H1 (cell line): Measurements from ENCODE around the gene PDE4D. TPM values are rescaled to one million over a fixed set of nuclear protein-coding genes. Genes with fewer than 3 reads are reported as not detected.

Experiments
- CTCF ChIA-PET: fragments of 300-600 bp; sonication (Branson Sonifier 250); formaldehyde crosslinking; loops from one replicate; lab custom pipeline; 2021; ENCODE audit not compliant: partially characterized antibody; lab: Charles Lee
- POLR2A ChIA-PET: fragments of 300-600 bp; sonication (Branson Sonifier 250); formaldehyde crosslinking; loops from one replicate; lab custom pipeline; 2021; ENCODE audit warnings: inconsistent platforms; ENCODE audit not compliant: partially characterized antibody; lab: Charles Lee
- DNase-seq, 2 experiments: peaks; one replicate each; pipeline versions ENCODE4 v3.0.0 to v3.0.0-alpha.2; 2010 to 2022; ENCODE audit warnings: low spot score in 2 of 2, low read depth in 1 of 2, mixed read lengths in 1 of 2
- FAIRE-seq: peaks from 2 replicates; lab custom pipeline; 2011; peaks lifted over from hg19 to GRCh38; lab: Jason Lieb, UNC
- H2AFZ ChIP-seq: 2 replicates; pipeline ENCODE4 v1.8.1; 2012; ENCODE audit warnings: low read length, inconsistent platforms
- H2AK5ac ChIP-seq: 2 replicates; pipeline ENCODE4 v1.6.1; 2013; ENCODE audit warnings: low read depth, low read length
- H2BK120ac ChIP-seq: replicated peaks from 2 replicates; pipeline ENCODE3; 2013; ENCODE audit warnings: low read depth, low read length, inconsistent platforms
- H2BK12ac ChIP-seq: 2 replicates; pipeline ENCODE4 v1.6.1; 2013; ENCODE audit warnings: low read depth, low read length
- H2BK15ac ChIP-seq: 2 replicates; pipeline ENCODE4 v1.6.1; 2013; ENCODE audit warnings: low read length
- H2BK20ac ChIP-seq: 2 replicates; pipeline ENCODE4 v1.6.1; 2013; ENCODE audit warnings: low read length
- H2BK5ac ChIP-seq: 2 replicates; pipeline ENCODE4 v1.6.1; 2013; ENCODE audit warnings: low read depth, low read length
- H3K14ac ChIP-seq: 2 replicates; pipeline ENCODE4 v1.6.1; 2013; ENCODE audit warnings: inconsistent platforms; ENCODE audit not compliant: insufficient read length
- H3K18ac ChIP-seq: 2 replicates; pipeline ENCODE4 v1.6.1; 2013; ENCODE audit warnings: low read length; ENCODE audit errors: extremely low read depth
- H3K23ac ChIP-seq: 2 replicates; pipeline ENCODE4 v1.6.1; 2013; ENCODE audit warnings: inconsistent platforms; ENCODE audit not compliant: insufficient read length
- H3K23me2 ChIP-seq: 2 replicates; pipeline ENCODE4 v1.6.1; 2013; ENCODE audit warnings: low read depth, low read length
- H3K27ac ChIP-seq: 2 replicates; pipeline ENCODE4 v1.6.1; 2011; ENCODE audit warnings: low read depth, low read length, inconsistent platforms
- H3K27me3 ChIP-seq, 4 experiments: replicated peaks in 1 of 4; 1 replicate in 1 of 4; 2 replicates in 3 of 4; pipeline versions ENCODE4 v1.6.1 to v1.8.1; 2011 to 2013; ENCODE audit warnings: low read length in 3 of 4, mild to moderate bottlenecking in 3 of 4, inconsistent platforms in 2 of 4, mixed read lengths in 2 of 4, moderate library complexity in 1 of 4; ENCODE audit not compliant: control insufficient read depth in 3 of 4, insufficient read depth in 3 of 4; ENCODE audit errors: extremely low read depth in 1 of 4
- H3K36me3 ChIP-seq, 4 experiments: 2 replicates each; pipeline versions ENCODE4 v1.6.1 to v1.8.1; 2011 to 2013; ENCODE audit warnings: mild to moderate bottlenecking in 4 of 4, low read length in 3 of 4, moderate library complexity in 2 of 4, control low read depth in 1 of 4, inconsistent platforms in 1 of 4; ENCODE audit not compliant: insufficient read depth in 4 of 4, control insufficient read depth in 2 of 4
- H3K4ac ChIP-seq: replicated peaks from 2 replicates; pipeline ENCODE3; 2013; ENCODE audit warnings: low read length, low read depth, mixed read lengths, inconsistent platforms; ENCODE audit not compliant: insufficient read length
- H3K4me1 ChIP-seq, 4 experiments: replicated peaks in 1 of 4; 1 replicate in 1 of 4; 2 replicates in 3 of 4; pipeline versions ENCODE4 v1.6.1 to v1.8.1; 2011 to 2013; ENCODE audit warnings: low read length in 3 of 4, inconsistent platforms in 2 of 4, mixed read lengths in 1 of 4; ENCODE audit not compliant: insufficient read depth in 4 of 4, control insufficient read depth in 3 of 4
- H3K4me2 ChIP-seq, 2 experiments: 2 replicates each; pipeline versions ENCODE4 v1.6.1 to v1.8.1; 2011 to 2013; ENCODE audit warnings: low read depth in 2 of 2, low read length in 2 of 2, control low read depth in 1 of 2, inconsistent platforms in 1 of 2, mild to moderate bottlenecking in 1 of 2; ENCODE audit not compliant: insufficient read depth in 1 of 2
- H3K4me3 ChIP-seq, 4 experiments: fragments of 200-600, 300-600 bp in 1 of 4; sonication (generic), shearing (Covaris generic), sonication (Bioruptor Twin) in 1 of 4; 2 replicates each; pipeline versions ENCODE4 v1.5.1 to v1.8.1; 2011 to 2016; ENCODE audit warnings: low read length in 4 of 4, low read depth in 3 of 4, control low read depth in 2 of 4, inconsistent platforms in 2 of 4, mild to moderate bottlenecking in 2 of 4, mixed read lengths in 1 of 4, moderate library complexity in 1 of 4; ENCODE audit not compliant: insufficient read depth in 2 of 4; ENCODE audit errors: extremely low read depth in 1 of 4
- H3K56ac ChIP-seq: replicated peaks from 2 replicates; pipeline ENCODE3; 2013; ENCODE audit warnings: low read depth, mild to moderate bottlenecking, mixed read lengths, low read length, inconsistent platforms; ENCODE audit not compliant: insufficient read length
- H3K79me1 ChIP-seq: 2 replicates; pipeline ENCODE4 v1.6.1; 2013; ENCODE audit warnings: low read depth, low read length, control low read depth
- H3K79me2 ChIP-seq, 2 experiments: 2 replicates each; pipeline versions ENCODE4 v1.6.1 to v1.8.1; 2012 to 2013; ENCODE audit warnings: low read length in 2 of 2, mild to moderate bottlenecking in 2 of 2, inconsistent platforms in 1 of 2; ENCODE audit not compliant: insufficient read depth in 2 of 2, control insufficient read depth in 1 of 2
- H3K9ac ChIP-seq, 4 experiments: replicated peaks in 1 of 4; 1 replicate in 1 of 4; 2 replicates in 3 of 4; pipeline versions ENCODE4 v1.6.1 to v1.8.1; 2011 to 2013; ENCODE audit warnings: low read depth in 3 of 4, low read length in 3 of 4, control low read depth in 2 of 4, mild to moderate bottlenecking in 2 of 4, moderate library complexity in 2 of 4, inconsistent platforms in 1 of 4; ENCODE audit errors: extremely low read depth in 1 of 4
- H3K9me3 ChIP-seq, 2 experiments: 2 replicates each; pipeline versions ENCODE4 v1.6.1 to v1.8.1; 2012 to 2013; ENCODE audit warnings: mild to moderate bottlenecking in 2 of 2, moderate library complexity in 2 of 2, control low read depth in 1 of 2, inconsistent platforms in 1 of 2, low read depth in 1 of 2, low read length in 1 of 2, mixed read lengths in 1 of 2; ENCODE audit not compliant: insufficient read depth in 2 of 2
- H4K20me1 ChIP-seq, 2 experiments: replicated peaks in 1 of 2; 2 replicates each; pipeline versions ENCODE3 to v1.8.1; 2011 to 2013; ENCODE audit warnings: inconsistent platforms in 2 of 2, low read length in 2 of 2, mild to moderate bottlenecking in 1 of 2; ENCODE audit not compliant: insufficient read depth in 2 of 2, control insufficient read depth in 1 of 2
- H4K5ac ChIP-seq: 2 replicates; pipeline ENCODE4 v1.6.1; 2013; ENCODE audit warnings: low read length, low read depth, mixed read lengths, inconsistent platforms; ENCODE audit not compliant: insufficient read length
- H4K8ac ChIP-seq: 2 replicates; pipeline ENCODE4 v1.8.0; 2013; ENCODE audit warnings: mild to moderate bottlenecking, moderate library complexity, low read length, inconsistent platforms; ENCODE audit not compliant: insufficient read depth; ENCODE audit errors: extremely low read depth
- H4K91ac ChIP-seq: replicated peaks from 2 replicates; pipeline ENCODE3; 2013; ENCODE audit warnings: low read length, mixed read lengths, inconsistent platforms; ENCODE audit not compliant: insufficient read length
- BRCA1 ChIP-seq: IDR thresholded peaks from 2 replicates; pipeline ENCODE4 v1.6.1; 2012; ENCODE audit warnings: low read depth, low read length, improper control_type of control experiment
- CHD2 ChIP-seq: IDR thresholded peaks from 2 replicates; pipeline ENCODE4 v1.6.1; 2012; ENCODE audit warnings: low read length, improper control_type of control experiment
- CTBP2 ChIP-seq: IDR thresholded peaks from 2 replicates; pipeline ENCODE4 v1.7.0; 2011; ENCODE audit warnings: borderline replicate concordance, mild to moderate bottlenecking, moderate library complexity, mixed read lengths, low read length; ENCODE audit not compliant: insufficient read depth, insufficient read length
- FOSL1 ChIP-seq: IDR thresholded peaks from 2 replicates; pipeline ENCODE4 v1.6.1; 2011; ENCODE audit warnings: mild to moderate bottlenecking, low read depth, low read length, moderate library complexity; ENCODE audit not compliant: insufficient read depth
- GABPA ChIP-seq: IDR thresholded peaks from 2 replicates; pipeline ENCODE4 v1.6.1; 2011; ENCODE audit warnings: mild to moderate bottlenecking, low read length, moderate library complexity, borderline replicate concordance; ENCODE audit not compliant: insufficient read depth
- JUN ChIP-seq: IDR thresholded peaks from 2 replicates; pipeline ENCODE4 v1.6.1; 2011; ENCODE audit warnings: low read depth, mild to moderate bottlenecking, improper control_type of control experiment, low read length
- KDM1A ChIP-seq: fragments of 200-600, 300-600 bp; sonication (generic); IDR thresholded peaks from 2 replicates; pipeline ENCODE4 v1.7.1; 2016; ENCODE audit warnings: mild to moderate bottlenecking, low read length, borderline replicate concordance
- KDM5A ChIP-seq: fragments of 200-600 bp; IDR thresholded peaks from 2 replicates; pipeline ENCODE4 v1.7.1; 2012; ENCODE audit warnings: mild to moderate bottlenecking, low read length, inconsistent platforms, mixed read lengths
- RAD21 ChIP-seq, 2 experiments: IDR thresholded peaks in 1 of 2; conservative IDR thresholded peaks in 1 of 2; 2 replicates each; pipeline ENCODE4 v1.6.1; 2011; ENCODE audit warnings: low read depth in 2 of 2, low read length in 2 of 2, improper control_type of control experiment in 1 of 2, inconsistent platforms in 1 of 2, mild to moderate bottlenecking in 1 of 2, moderate library complexity in 1 of 2
- RXRA ChIP-seq: IDR thresholded peaks from 2 replicates; pipeline ENCODE4 v1.6.1; 2011; ENCODE audit warnings: low read depth, mild to moderate bottlenecking, low read length, moderate library complexity; ENCODE audit not compliant: insufficient read depth
- SRF ChIP-seq: IDR thresholded peaks from 2 replicates; pipeline ENCODE4 v1.6.1; 2011; ENCODE audit warnings: mild to moderate bottlenecking, low read depth, low read length, moderate library complexity
- TAF1 ChIP-seq: IDR thresholded peaks from 2 replicates; pipeline ENCODE4 v1.6.1; 2011; ENCODE audit warnings: mild to moderate bottlenecking, low read depth, low read length
- TCF12 ChIP-seq: IDR thresholded peaks from 2 replicates; pipeline ENCODE4 v1.6.1; 2011; ENCODE audit warnings: low read depth, mild to moderate bottlenecking, low read length
- YY1 ChIP-seq: IDR thresholded peaks from 2 replicates; pipeline ENCODE4 v1.6.1; 2011; ENCODE audit warnings: low read depth, mild to moderate bottlenecking, low read length
- ZNF274 ChIP-seq: IDR thresholded peaks from 2 replicates; pipeline ENCODE4 v1.7.0; 2012; ENCODE audit warnings: low read length, borderline replicate concordance; ENCODE audit errors: extremely low read depth
- WGBS, 2 experiments: shearing (Covaris generic) in 1 of 2; methylation state at CpG; one replicate each; pipeline versions ENCODE4 v1.1.6 to v1.1.7; 2013 to 2015; ENCODE audit warnings: low lambda C conversion rate in 2 of 2, mixed read lengths in 2 of 2, inconsistent platforms in 1 of 2, low coverage in 1 of 2, missing lambda C conversion rate in 1 of 2; ENCODE audit not compliant: insufficient replicate concordance in 2 of 2, insufficient coverage in 1 of 2, insufficient read length in 1 of 2; ENCODE audit errors: extremely low coverage in 1 of 2, missing lambda C conversion rate in 1 of 2; 5-methylcytosine and 5-hydroxymethylcytosine counted together
- polyA plus RNA-seq, 7 experiments: library from polyadenylated mRNA; depleted of rRNA in 3 of 7; stranded (reverse) in 5 of 7; unstranded in 2 of 7; fragments of >200 nt in 5 of 7; fragments of 200-250 nt in 2 of 7; gene quantifications; 1 replicate in 5 of 7; 2 replicates in 1 of 7; 4 replicates in 1 of 7; pipeline versions ENCODE4 v1.2.1 to v1.2.3, GENCODE V29; 2011 to 2013; ENCODE audit warnings: missing spikeins in 2 of 7, mixed read lengths in 2 of 7
- total RNA-seq: library from RNA; stranded (reverse); fragmentation: NEBNext Ultra II Directional; extraction: Animal tissue kit (Norgen Biotek cat#: 25700); gene quantifications from 2 replicates; pipeline ENCODE4 v1.2.1, GENCODE V29; 2021

The PDE4D gene
- total and polyA plus RNA-seq, 2 of the 8 experiments (the other 6 are each of a cell fraction or from before 2014, with no cell fraction given), result 2.3 to 3.7 TPM

DNA sequence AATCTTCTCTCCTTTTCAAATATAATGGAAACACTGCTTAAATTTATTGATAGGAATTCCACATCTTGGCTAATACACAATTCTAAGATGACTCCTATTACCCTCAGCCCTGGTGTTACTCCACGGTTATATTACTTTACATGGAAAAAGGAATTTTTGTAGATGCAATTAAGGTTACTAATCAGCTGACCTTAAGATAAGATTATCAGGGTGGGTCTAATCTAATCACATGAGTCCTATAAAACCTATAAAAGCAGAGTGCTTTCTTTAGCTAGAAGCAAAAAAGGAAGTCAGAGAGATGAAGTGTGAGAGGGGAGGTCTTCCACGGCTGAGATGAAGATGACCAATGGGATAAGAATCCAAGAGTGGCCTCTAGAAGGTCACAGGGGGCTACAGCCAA, 268.6 kb downstream of the PDE4D start:
- no peak overlapping the region for H3K23ac ChIP-seq
- H3K4me1 ChIP-seq, result no peaks in the 10 kb centered on the region
- no peak overlapping the region for H4K8ac ChIP-seq
- H3K4ac ChIP-seq, result no peak overlapping the region
- no peaks in the 10 kb centered on the region for H3K36me3 ChIP-seq
- no peak overlapping the region for H3K18ac ChIP-seq
- no peak overlapping the region for H2BK20ac ChIP-seq
- H3K79me1 ChIP-seq, result no peaks in the 10 kb centered on the region
- no peak overlapping the region for H4K91ac ChIP-seq
- no peaks in the 10 kb centered on the region for H3K23me2 ChIP-seq
- H3K14ac ChIP-seq, result no peak overlapping the region
- no peak overlapping the region for H3K4me3 ChIP-seq
- H4K20me1 ChIP-seq, result no peaks in the 10 kb centered on the region
- no peak overlapping the region for H2BK120ac ChIP-seq
- H3K9ac ChIP-seq, result no peak overlapping the region
- H2BK12ac ChIP-seq, result no peak overlapping the region
- no peak overlapping the region for H2AFZ ChIP-seq
- no peaks in the 10 kb centered on the region; a peak in 1 of 4 replicates for H3K9me3 ChIP-seq
- DNase-seq, result no peak
- no peaks in the 10 kb centered on the region for H3K79me2 ChIP-seq
- no peak for FAIRE-seq
- no peak overlapping the region for H3K56ac ChIP-seq
- ChIA-PET CTCF (interaction anchor here (1.8 kb wide), 1 partner anchor 36 kb away, joined by 3 read pairs; no protein-coding TSS in a partner anchor), POLR2A (no interaction called here)
- no peak overlapping the region for H3K27ac ChIP-seq
- no peak overlapping the region for H2BK15ac ChIP-seq
- TF ChIP-seq SRF, result no peak
- no peak for TF ChIP-seq KDM1A
- no peak for TF ChIP-seq CHD2
- no peak for TF ChIP-seq RAD21 (IDR thresholded peaks at IDR 0.05 in 1 of 2, conservative IDR thresholded peaks at IDR 0.05 in 1 of 2; ENCODE audit: low read depth in 2 of 2, low read length in 2 of 2)
- TF ChIP-seq CTBP2, result no peak
- no peak for TF ChIP-seq RXRA
- TF ChIP-seq ZNF274, result no peak
- TF ChIP-seq KDM5A, result no peak
- no peak for TF ChIP-seq GABPA
- TF ChIP-seq YY1, result no peak
- TF ChIP-seq TAF1, result no peak
- no peak for TF ChIP-seq FOSL1
- no peak for TF ChIP-seq TCF12
- TF ChIP-seq JUN, result no peak
- TF ChIP-seq BRCA1, result no peak
- H3K27me3 ChIP-seq, result no peaks in the 10 kb centered on the region
- no peak overlapping the region for H4K5ac ChIP-seq
- 94% methylated on average over 2 of the region's 2 CpGs; no CpG with 5 or more reads in 1 of the 2 experiments for WGBS, 2 experiments
- H3K4me2 ChIP-seq, result no peak overlapping the region
- H2AK5ac ChIP-seq, result no peak overlapping the region
- no peak overlapping the region for H2BK5ac ChIP-seq
